SK-N-SH treated with all-trans-retinoic acid at 6 μM for 48 hours (cell line): ENCODE measurements around the gene ITPKB.

Source experiments
- ATAC-seq: fragments of 200-7000 bp; cut with Tn5 transposase; 3 replicates; pipeline ENCODE4 v1.9.1; 2020; ENCODE audit warnings: mild to moderate bottlenecking, moderate library complexity
- BACH2 ChIP-seq: fragments of 250-450 bp; sonication (Bioruptor Pico); IDR thresholded peaks from 2 replicates; pipeline ENCODE4 v1.9.0; 2021; ENCODE audit warnings: mild to moderate bottlenecking, borderline replicate concordance
- CSRNP3 ChIP-seq: fragments of 250-450 bp; sonication (Bioruptor Pico); IDR thresholded peaks from 2 replicates; pipeline ENCODE4 v1.5.1; 2021; ENCODE audit warnings: mild to moderate bottlenecking, moderate library complexity
- ESRRG ChIP-seq: fragments of 250-450 bp; sonication (Bioruptor Pico); IDR thresholded peaks from 2 replicates; pipeline ENCODE4 v1.6.1; 2021; ENCODE audit warnings: mild to moderate bottlenecking
- OSR1 ChIP-seq: fragments of 250-450 bp; sonication (Bioruptor Pico); IDR thresholded peaks from 2 replicates; pipeline ENCODE4 v1.8.0; 2022; ENCODE audit warnings: moderate library complexity, mild to moderate bottlenecking, inconsistent platforms
- PPARA ChIP-seq: fragments of 250-450 bp; sonication (Bioruptor Pico); IDR thresholded peaks from 2 replicates; pipeline ENCODE4 v1.5.0; 2020; ENCODE audit warnings: mild to moderate bottlenecking, borderline replicate concordance
- RARB ChIP-seq: fragments of 250-450 bp; sonication (Bioruptor Pico); IDR thresholded peaks from 2 replicates; pipeline ENCODE4 v1.8.0; 2021; ENCODE audit warnings: mild to moderate bottlenecking, moderate library complexity
- TCF4 ChIP-seq: fragments of 250-450 bp; sonication (Bioruptor Pico); IDR thresholded peaks from 2 replicates; pipeline ENCODE4 v1.8.0; 2021; ENCODE audit warnings: mild to moderate bottlenecking, moderate library complexity, borderline replicate concordance
- TOX ChIP-seq: fragments of 250-450 bp; sonication (Bioruptor Pico); IDR thresholded peaks from 2 replicates; pipeline ENCODE4 v1.8.0; 2021; ENCODE audit warnings: mild to moderate bottlenecking, moderate library complexity, borderline replicate concordance
- ZC3H10 ChIP-seq: fragments of 250-450 bp; sonication (Bioruptor Pico); IDR thresholded peaks from 2 replicates; pipeline ENCODE4 v1.5.1; 2021; ENCODE audit warnings: mild to moderate bottlenecking, moderate library complexity
- ZFP3 ChIP-seq: fragments of 250-450 bp; sonication (Bioruptor Pico); IDR thresholded peaks from 2 replicates; pipeline ENCODE4 v1.5.0; 2020; ENCODE audit warnings: mild to moderate bottlenecking, moderate library complexity
- ZFP30 ChIP-seq: fragments of 450-650 bp; formaldehyde crosslinking; IDR thresholded peaks from 2 replicates; pipeline ENCODE4 v1.5.0; 2022; ENCODE audit warnings: mild to moderate bottlenecking, moderate library complexity
- ZNF565 ChIP-seq: fragments of 450-650 bp; formaldehyde crosslinking; conservative IDR thresholded peaks from 2 replicates; pipeline ENCODE4 v1.5.0; 2020; ENCODE audit warnings: low read depth, mild to moderate bottlenecking, moderate library complexity
- TF ChIP-seq, protein P1 (sequence below): fragments of 250-450 bp; sonication (Bioruptor Pico); IDR thresholded peaks from 2 replicates; pipeline ENCODE4 v1.5.1; 2020; ENCODE audit warnings: low read depth, mild to moderate bottlenecking, moderate library complexity
- TF ChIP-seq, protein P2 (sequence below): fragments of 250-450 bp; sonication (Bioruptor Pico); IDR thresholded peaks from 2 replicates; pipeline ENCODE4 v1.8.0; 2020; ENCODE audit warnings: mild to moderate bottlenecking, moderate library complexity, borderline replicate concordance
- TF ChIP-seq, protein P3 (sequence below): fragments of 250-450 bp; sonication (Bioruptor Pico); IDR thresholded peaks from 2 replicates; pipeline ENCODE4 v1.8.0; 2021; ENCODE audit warnings: low read depth, mild to moderate bottlenecking, moderate library complexity, borderline replicate concordance

ITPKB gene

GRCh38 chr1:226743259-226743658, 4.2 kb upstream of the ITPKB start:
- no peak for ATAC-seq
- TF ChIP-seq, protein P1, sequence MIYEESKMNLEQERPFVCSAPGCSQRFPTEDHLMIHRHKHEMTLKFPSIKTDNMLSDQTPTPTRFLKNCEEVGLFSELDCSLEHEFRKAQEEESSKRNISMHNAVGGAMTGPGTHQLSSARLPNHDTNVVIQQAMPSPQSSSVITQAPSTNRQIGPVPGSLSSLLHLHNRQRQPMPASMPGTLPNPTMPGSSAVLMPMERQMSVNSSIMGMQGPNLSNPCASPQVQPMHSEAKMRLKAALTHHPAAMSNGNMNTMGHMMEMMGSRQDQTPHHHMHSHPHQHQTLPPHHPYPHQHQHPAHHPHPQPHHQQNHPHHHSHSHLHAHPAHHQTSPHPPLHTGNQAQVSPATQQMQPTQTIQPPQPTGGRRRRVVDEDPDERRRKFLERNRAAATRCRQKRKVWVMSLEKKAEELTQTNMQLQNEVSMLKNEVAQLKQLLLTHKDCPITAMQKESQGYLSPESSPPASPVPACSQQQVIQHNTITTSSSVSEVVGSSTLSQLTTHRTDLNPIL (CRISPR knock-in tag): no peak
- no peak for TF ChIP-seq CSRNP3
- no peak for TF ChIP-seq ESRRG (CRISPR knock-in tag)
- no peak for TF ChIP-seq ZC3H10 (CRISPR knock-in tag)
- TF ChIP-seq, protein P2, sequence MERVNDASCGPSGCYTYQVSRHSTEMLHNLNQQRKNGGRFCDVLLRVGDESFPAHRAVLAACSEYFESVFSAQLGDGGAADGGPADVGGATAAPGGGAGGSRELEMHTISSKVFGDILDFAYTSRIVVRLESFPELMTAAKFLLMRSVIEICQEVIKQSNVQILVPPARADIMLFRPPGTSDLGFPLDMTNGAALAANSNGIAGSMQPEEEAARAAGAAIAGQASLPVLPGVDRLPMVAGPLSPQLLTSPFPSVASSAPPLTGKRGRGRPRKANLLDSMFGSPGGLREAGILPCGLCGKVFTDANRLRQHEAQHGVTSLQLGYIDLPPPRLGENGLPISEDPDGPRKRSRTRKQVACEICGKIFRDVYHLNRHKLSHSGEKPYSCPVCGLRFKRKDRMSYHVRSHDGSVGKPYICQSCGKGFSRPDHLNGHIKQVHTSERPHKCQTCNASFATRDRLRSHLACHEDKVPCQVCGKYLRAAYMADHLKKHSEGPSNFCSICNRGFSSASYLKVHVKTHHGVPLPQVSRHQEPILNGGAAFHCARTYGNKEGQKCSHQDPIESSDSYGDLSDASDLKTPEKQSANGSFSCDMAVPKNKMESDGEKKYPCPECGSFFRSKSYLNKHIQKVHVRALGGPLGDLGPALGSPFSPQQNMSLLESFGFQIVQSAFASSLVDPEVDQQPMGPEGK (CRISPR knock-in tag): no peak
- TF ChIP-seq TOX (CRISPR knock-in tag): no peak
- no peak for TF ChIP-seq ZNF565
- TF ChIP-seq, all 23 proteins: peak for 0

DNA sequence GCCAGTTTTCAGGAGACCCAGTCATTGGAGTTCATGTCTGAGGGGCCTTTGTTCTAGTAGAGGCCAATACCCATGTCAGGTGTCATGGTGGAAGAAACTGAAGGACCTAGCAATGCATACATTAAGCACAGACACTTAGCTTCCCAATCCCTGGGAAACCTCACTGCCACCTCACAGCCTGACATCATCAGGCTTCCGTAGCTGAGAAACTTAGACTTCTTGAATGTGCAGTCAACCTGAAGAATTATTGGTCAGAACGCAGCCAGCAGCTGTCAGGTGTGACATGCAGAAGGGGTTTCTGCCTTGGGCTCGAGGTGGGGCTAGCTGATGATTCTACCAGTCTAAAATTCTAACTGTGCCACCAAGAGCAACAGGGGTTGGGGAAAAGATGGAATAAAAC, 1.9 kb upstream of the ITPKB start:
- ATAC-seq: no peak
- no peak for TF ChIP-seq CSRNP3

DNA sequence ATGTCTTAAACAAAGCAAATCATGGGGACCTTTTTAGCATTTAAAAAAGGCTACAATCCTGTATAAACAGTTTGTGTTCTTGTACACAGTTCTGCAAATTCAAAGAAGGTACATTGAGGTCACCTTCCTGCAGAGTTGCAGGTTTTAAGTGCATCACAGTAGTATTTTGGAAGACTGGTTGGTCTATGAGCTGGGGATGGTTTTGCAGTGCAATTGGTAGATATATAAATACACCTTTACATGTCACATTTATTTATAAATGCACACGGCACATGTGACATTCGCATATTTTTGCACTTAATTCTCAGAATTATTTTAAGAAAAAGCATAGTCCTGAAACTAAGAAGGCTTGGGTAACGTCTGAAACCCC, 599 bp upstream of the ITPKB start:
- ATAC-seq: no peak
- no peak for TF ChIP-seq OSR1
- no peak for TF ChIP-seq ZNF565
- TF ChIP-seq, protein P1 (CRISPR knock-in tag): no peak
- TF ChIP-seq ZC3H10 (CRISPR knock-in tag): no peak
- TF ChIP-seq RARB: no peak
- TF ChIP-seq CSRNP3: no peak
- TF ChIP-seq BACH2: no peak

DNA sequence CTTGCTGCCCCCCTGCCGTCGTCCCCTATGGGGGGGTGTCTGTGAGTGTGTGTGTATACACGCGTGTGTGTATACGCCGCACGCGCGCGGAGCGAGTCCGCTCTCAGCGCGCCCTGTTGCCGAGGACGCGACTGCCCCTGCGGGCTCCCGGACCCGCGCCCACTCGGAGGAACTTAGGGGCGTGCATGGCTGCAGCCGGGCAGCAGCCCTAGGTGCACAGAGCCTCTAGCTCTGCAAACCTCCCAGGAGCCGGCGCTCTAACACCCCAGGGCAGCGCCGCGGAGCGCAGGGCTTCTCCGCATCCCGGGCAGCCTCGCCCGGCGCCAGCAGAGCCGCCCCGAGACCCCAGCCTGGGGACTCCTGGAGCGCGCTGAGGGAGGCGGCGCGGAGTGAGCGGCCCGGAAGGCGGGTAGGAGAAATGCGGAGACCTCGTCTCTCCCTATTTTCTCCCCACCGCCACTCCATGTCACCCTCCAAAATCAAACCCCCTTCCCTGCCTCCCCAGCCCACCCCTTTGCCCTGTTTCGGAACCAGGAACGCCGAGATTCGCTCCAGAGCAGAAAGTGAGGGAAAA, 574 bp downstream of the ITPKB start:
- TF ChIP-seq ESRRG (CRISPR knock-in tag): no peak
- no peak for TF ChIP-seq RARB
- TF ChIP-seq, protein P2 (CRISPR knock-in tag): no peak
- TF ChIP-seq ZNF565: no peak
- TF ChIP-seq BACH2: no peak
- no peak for TF ChIP-seq ZFP3
- ATAC-seq: peak; percentile 82

- ATAC-seq: peak; percentile 75
- TF ChIP-seq ESRRG (CRISPR knock-in tag): no peak
- no peak for TF ChIP-seq PPARA (CRISPR knock-in tag)
- TF ChIP-seq TOX (CRISPR knock-in tag): no peak
- no peak for TF ChIP-seq CSRNP3
- TF ChIP-seq, protein P3, sequence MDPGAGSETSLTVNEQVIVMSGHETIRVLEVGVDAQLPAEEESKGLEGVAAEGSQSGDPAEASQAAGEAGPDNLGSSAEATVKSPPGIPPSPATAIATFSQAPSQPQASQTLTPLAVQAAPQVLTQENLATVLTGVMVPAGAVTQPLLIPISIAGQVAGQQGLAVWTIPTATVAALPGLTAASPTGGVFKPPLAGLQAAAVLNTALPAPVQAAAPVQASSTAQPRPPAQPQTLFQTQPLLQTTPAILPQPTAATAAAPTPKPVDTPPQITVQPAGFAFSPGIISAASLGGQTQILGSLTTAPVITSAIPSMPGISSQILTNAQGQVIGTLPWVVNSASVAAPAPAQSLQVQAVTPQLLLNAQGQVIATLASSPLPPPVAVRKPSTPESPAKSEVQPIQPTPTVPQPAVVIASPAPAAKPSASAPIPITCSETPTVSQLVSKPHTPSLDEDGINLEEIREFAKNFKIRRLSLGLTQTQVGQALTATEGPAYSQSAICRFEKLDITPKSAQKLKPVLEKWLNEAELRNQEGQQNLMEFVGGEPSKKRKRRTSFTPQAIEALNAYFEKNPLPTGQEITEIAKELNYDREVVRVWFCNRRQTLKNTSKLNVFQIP (CRISPR knock-in tag): no peak
- no peak for TF ChIP-seq ZFP30 (CRISPR knock-in tag)
- no peak for TF ChIP-seq OSR1
- TF ChIP-seq TCF4: no peak
- TF ChIP-seq RARB: no peak
These were observed 1.2 kb downstream of the ITPKB start for GRCh38 chr1:226737819-226738420.
